ENCODE data around the gene CPSF7.

CPSF7 gene

GRCh38 chr11:61429691-61430582 is at the start of gene CPSF7, which contains the start of gene SDHAF2 (continued):
- TF ChIP-seq ZNF202 (tag by site-specific recombination; IDR thresholded peaks at IDR 0.05; ENCODE audit: borderline replicate concordance) = no peak
- TF ChIP-seq, protein P1, sequence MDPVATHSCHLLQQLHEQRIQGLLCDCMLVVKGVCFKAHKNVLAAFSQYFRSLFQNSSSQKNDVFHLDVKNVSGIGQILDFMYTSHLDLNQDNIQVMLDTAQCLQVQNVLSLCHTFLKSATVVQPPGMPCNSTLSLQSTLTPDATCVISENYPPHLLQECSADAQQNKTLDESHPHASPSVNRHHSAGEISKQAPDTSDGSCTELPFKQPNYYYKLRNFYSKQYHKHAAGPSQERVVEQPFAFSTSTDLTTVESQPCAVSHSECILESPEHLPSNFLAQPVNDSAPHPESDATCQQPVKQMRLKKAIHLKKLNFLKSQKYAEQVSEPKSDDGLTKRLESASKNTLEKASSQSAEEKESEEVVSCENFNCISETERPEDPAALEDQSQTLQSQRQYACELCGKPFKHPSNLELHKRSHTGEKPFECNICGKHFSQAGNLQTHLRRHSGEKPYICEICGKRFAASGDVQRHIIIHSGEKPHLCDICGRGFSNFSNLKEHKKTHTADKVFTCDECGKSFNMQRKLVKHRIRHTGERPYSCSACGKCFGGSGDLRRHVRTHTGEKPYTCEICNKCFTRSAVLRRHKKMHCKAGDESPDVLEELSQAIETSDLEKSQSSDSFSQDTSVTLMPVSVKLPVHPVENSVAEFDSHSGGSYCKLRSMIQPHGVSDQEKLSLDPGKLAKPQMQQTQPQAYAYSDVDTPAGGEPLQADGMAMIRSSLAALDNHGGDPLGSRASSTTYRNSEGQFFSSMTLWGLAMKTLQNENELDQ (tag by site-specific recombination; IDR thresholded peaks at IDR 0.05; ENCODE audit: low read depth) = no peak
- TF ChIP-seq HOXD13 (CRISPR knock-in tag; IDR thresholded peaks at IDR 0.05; ENCODE audit: borderline replicate concordance) = no peak
- no peak for TF ChIP-seq ZNF837 (tag by site-specific recombination; IDR thresholded peaks at IDR 0.05)
- TF ChIP-seq ZNF221 (tag by site-specific recombination; IDR thresholded peaks at IDR 0.05; ENCODE audit: borderline replicate concordance) = no peak
- no peak for TF ChIP-seq ZNF366 (tag by site-specific recombination; conservative IDR thresholded peaks at IDR 0.05)
- 0 out of 2 replicates have a peak, but pooled peaks have one; percentile 55 for TF ChIP-seq ZNF148 (tag by site-specific recombination; IDR thresholded peaks at IDR 0.05; ENCODE audit: borderline replicate concordance)
- TF ChIP-seq ZNF530 (tag by site-specific recombination; IDR thresholded peaks at IDR 0.05; ENCODE audit: low read depth) = no peak
- no peak for TF ChIP-seq ZNF776 (tag by site-specific recombination; IDR thresholded peaks at IDR 0.05; ENCODE audit: borderline replicate concordance)
- no peak for TF ChIP-seq BCL6B (tag by site-specific recombination; IDR thresholded peaks at IDR 0.05)
- TF ChIP-seq, protein P2, sequence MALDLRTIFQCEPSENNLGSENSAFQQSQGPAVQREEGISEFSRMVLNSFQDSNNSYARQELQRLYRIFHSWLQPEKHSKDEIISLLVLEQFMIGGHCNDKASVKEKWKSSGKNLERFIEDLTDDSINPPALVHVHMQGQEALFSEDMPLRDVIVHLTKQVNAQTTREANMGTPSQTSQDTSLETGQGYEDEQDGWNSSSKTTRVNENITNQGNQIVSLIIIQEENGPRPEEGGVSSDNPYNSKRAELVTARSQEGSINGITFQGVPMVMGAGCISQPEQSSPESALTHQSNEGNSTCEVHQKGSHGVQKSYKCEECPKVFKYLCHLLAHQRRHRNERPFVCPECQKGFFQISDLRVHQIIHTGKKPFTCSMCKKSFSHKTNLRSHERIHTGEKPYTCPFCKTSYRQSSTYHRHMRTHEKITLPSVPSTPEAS (tag by site-specific recombination; IDR thresholded peaks at IDR 0.05) = peak; percentile 43; the same call in 1 of the 2 replicates
- no peak for TF ChIP-seq GLI2 (tag by site-specific recombination; IDR thresholded peaks at IDR 0.05; ENCODE audit: borderline replicate concordance, low read depth)
- TF ChIP-seq ZNF830 (tag by site-specific recombination; IDR thresholded peaks at IDR 0.05; ENCODE audit: low read depth) = no peak
- TF ChIP-seq ZNF664 (tag by site-specific recombination; IDR thresholded peaks at IDR 0.05) = no peak
- peak; percentile 86 for TF ChIP-seq ZXDB (tag by site-specific recombination; IDR thresholded peaks at IDR 0.05)
- TF ChIP-seq ZNF473 (tag by site-specific recombination; IDR thresholded peaks at IDR 0.05) = no peak
- 0 out of 2 replicates have a peak, but pooled peaks have one; percentile 19 for TF ChIP-seq ZNF623 (tag by site-specific recombination; IDR thresholded peaks at IDR 0.05)
- TF ChIP-seq ZNF184 (tag by site-specific recombination; IDR thresholded peaks at IDR 0.05) = no peak
- TF ChIP-seq TRIM28 (IDR thresholded peaks at IDR 0.05; ENCODE audit: borderline replicate concordance, low read length) = no peak
- TF ChIP-seq REPIN1 (tag by site-specific recombination; IDR thresholded peaks at IDR 0.05; ENCODE audit: low read depth) = no peak
- TF ChIP-seq ZNF426 (tag by site-specific recombination; IDR thresholded peaks at IDR 0.05) = no peak
- TF ChIP-seq ZNF354C (tag by site-specific recombination; IDR thresholded peaks at IDR 0.05; ENCODE audit: borderline replicate concordance, low read depth) = no peak
- TF ChIP-seq ZBTB10 (tag by site-specific recombination; IDR thresholded peaks at IDR 0.05) = peak; percentile 51; the same call in 1 of the 2 replicates
- no peak for TF ChIP-seq ZNF555 (tag by site-specific recombination; conservative IDR thresholded peaks at IDR 0.05)
- TF ChIP-seq ZNF292 (tag by site-specific recombination; IDR thresholded peaks at IDR 0.05; ENCODE audit: borderline replicate concordance, low read depth) = no peak
- TF ChIP-seq ZNF626 (tag by site-specific recombination; IDR thresholded peaks at IDR 0.05) = no peak
- no peak for TF ChIP-seq ZNF513 (tag by site-specific recombination; IDR thresholded peaks at IDR 0.05)

Measured in HEK293 (cell line).